ENCODE results near the gene PHKG2. TPM values are rescaled to one million over a fixed set of nuclear protein-coding genes. Genes with fewer than 3 reads are reported as not detected.

Gene PHKG2
- polyA plus RNA-seq, 4 donors, result 31.2 to 46.5 (median 35.7) TPM

DNA sequence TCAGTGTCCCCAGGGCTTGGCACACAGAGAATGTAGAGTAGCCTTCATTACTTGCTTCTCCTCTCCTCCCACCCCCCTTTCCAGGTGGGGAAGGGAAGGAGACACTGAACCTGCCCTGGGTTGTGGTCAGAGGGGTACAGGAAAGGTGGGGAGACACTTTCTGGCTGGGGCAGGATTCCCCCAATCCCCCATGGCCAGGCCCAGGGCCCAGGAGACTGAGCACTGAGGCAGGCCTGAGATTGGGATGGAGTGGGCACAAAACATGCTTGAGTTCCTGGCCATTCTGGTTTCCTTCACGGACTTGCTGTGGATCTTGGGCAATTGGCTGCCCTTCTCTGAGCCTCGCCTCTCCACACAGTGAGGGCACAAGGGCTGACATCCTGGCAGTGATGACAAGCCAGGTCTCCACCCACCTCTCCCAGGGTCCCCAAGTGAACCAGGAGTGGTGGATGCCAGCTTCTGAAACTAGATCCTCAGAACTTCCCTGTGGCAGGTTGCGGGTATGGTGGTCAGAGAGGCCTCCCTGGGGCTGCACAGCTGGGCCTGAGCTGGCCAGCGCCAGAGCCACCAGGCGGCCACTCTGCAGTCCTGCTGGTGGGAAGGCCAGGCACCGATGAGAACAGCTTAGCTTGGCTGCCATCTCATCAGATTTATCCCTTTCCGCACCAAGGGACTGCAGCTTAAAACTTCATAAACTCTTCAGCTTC lies 29.5 kb downstream of the PHKG2 start:
- Histone ChIP-seq H3K4me1 (ENCODE audit: control insufficient read depth in 3 of 3, insufficient read depth in 2 of 3, low read depth in 1 of 3, low read length in 2 of 3) (peaks cover 0 to 16% (median 5%) of the 10 kb centered on the region in 3 donors), H3K4me3 (ENCODE audit: low read depth in 1 of 3, low read length in 3 of 3) (no peak overlapping the region), H3K9me3 (ENCODE audit: control insufficient read depth in 2 of 2, insufficient read depth in 1 of 2, low read depth in 1 of 2, low read length in 1 of 2) (no peaks in the 10 kb centered on the region), H3K27me3 (ENCODE audit: control insufficient read depth in 3 of 3, insufficient read depth in 3 of 3, low read length in 3 of 3) (no peaks in the 10 kb centered on the region), H3K36me3 (ENCODE audit: control insufficient read depth in 3 of 3, insufficient read depth in 2 of 3, low read depth in 1 of 3, low read length in 3 of 3) (peaks cover 5 to 77% (median 11%) of the 10 kb centered on the region in 3 donors), H3K27ac (ENCODE audit: low read depth in 1 of 3, low read length in 2 of 3) (no peak overlapping the region)
- DNase-seq (no peak), FAIRE-seq (no peak)
- WGBS, 3 donors, result 77 to 85% (median 83%) methylated on average over 7 of the region's 7 CpGs

DNA sequence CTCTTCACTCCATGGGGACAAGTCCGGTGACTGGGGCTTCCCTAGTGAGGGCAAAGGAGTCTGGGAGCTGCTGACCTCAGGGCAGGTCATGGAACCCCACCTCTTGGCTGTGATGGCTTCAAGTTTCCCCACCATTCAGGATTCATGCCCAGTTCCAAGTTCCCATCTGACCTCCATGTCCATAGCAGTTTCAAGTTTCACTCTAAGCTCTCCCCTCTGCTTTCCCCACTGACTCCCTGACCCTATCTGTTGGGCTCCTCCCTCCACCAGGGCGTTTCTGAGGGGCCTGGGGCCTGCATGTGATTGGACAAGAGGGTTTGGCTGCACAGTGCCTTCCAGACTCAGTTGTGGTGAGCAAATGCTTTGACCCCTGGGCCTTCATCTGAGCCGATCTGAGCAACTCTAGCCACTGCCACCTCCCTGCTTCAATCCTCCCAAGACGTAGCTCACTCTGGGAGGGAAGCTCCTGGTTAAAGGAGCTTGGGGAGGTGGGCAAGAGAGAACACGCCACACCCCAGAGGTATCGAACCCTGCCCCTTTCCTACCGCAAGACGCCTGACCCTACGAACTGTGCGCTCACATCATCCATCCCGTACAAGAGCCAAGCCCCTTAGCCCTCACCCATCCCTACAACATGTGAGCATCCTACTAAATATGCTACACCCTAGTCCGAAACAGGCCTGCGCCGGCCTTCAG lies 30.5 kb downstream of the PHKG2 start:
- DNase-seq (no peak), FAIRE-seq (no peak)
- Histone ChIP-seq H3K36me3 (ENCODE audit: control insufficient read depth in 3 of 3, insufficient read depth in 2 of 3, low read depth in 1 of 3, low read length in 3 of 3) (peaks cover 5 to 77% (median 10%) of the 10 kb centered on the region in 3 donors), H3K27me3 (ENCODE audit: control insufficient read depth in 3 of 3, insufficient read depth in 3 of 3, low read length in 3 of 3) (no peaks in the 10 kb centered on the region), H3K9me3 (ENCODE audit: control insufficient read depth in 2 of 2, insufficient read depth in 1 of 2, low read depth in 1 of 2, low read length in 1 of 2) (no peaks in the 10 kb centered on the region), H3K4me3 (ENCODE audit: low read depth in 1 of 3, low read length in 3 of 3) (no peak overlapping the region), H3K27ac (ENCODE audit: low read depth in 1 of 3, low read length in 2 of 3) (no peak overlapping the region), H3K4me1 (ENCODE audit: control insufficient read depth in 3 of 3, insufficient read depth in 2 of 3, low read depth in 1 of 3, low read length in 2 of 3) (peaks cover 0 to 16% (median 5%) of the 10 kb centered on the region in 3 donors)
- WGBS, 3 donors, result 81 to 89% (median 84%) methylated on average over 14 of the region's 14 CpGs

DNA sequence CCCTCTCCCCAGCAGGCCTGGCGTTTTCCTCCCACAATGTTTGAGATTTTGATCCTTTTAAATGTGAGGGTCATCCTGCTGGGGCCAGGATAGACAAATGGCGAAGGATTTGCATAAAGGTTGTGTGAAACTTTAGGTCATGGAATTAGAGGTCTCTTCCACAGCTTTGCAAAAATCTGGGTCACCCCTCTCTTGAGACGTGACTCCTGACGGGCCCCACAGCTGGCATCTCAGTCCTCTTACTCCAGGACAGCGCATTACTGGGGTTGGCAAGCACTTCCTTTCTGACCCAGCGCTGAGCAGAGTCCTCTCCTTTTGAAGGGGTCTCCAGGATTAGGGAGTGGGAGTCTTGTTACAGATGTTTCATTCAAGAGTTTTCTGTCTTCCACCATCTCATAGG lies 31.4 kb downstream of the PHKG2 start:
- Histone ChIP-seq H3K27ac (ENCODE audit: low read depth in 1 of 3, low read length in 2 of 3) (no peak overlapping the region), H3K27me3 (ENCODE audit: control insufficient read depth in 3 of 3, insufficient read depth in 3 of 3, low read length in 3 of 3) (no peaks in the 10 kb centered on the region), H3K9me3 (ENCODE audit: control insufficient read depth in 2 of 2, insufficient read depth in 1 of 2, low read depth in 1 of 2, low read length in 1 of 2) (no peaks in the 10 kb centered on the region), H3K4me3 (ENCODE audit: low read depth in 1 of 3, low read length in 3 of 3) (no peak overlapping the region), H3K36me3 (ENCODE audit: control insufficient read depth in 3 of 3, insufficient read depth in 2 of 3, low read depth in 1 of 3, low read length in 3 of 3) (peaks cover 5 to 77% (median 8%) of the 10 kb centered on the region in 3 donors), H3K4me1 (ENCODE audit: control insufficient read depth in 3 of 3, insufficient read depth in 2 of 3, low read depth in 1 of 3, low read length in 2 of 3) (peaks cover 0 to 16% (median 5%) of the 10 kb centered on the region in 3 donors)
- 87 to 92% (median 91%) methylated on average over 6 of the region's 6 CpGs for WGBS, 3 donors
- DNase-seq (no peak), FAIRE-seq (no peak)

DNA sequence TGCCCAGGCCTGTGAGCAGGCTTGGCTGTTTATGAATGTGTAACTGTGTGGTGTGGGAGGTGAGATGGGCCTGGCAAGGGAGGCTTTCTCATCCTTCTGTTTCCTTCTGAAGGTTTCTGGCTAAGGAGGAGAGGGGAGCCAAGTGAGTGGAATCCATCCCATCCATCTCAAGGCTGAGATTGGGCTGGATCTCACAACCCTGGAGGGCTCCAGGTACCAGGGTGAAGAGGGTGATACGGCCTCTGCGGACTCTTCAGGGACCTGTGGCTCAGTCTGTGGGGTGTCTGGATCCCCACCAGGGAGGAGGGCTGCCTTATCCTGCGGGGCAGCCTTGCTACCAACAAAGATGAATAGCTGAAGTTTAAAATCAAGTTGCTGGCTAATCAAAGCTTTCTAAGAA lies 31.8 kb downstream of the PHKG2 start:
- H3K36me3 ChIP-seq (ENCODE audit: control insufficient read depth in 3 of 3, insufficient read depth in 2 of 3, low read depth in 1 of 3, low read length in 3 of 3), result peaks cover 5 to 75% (median 8%) of the 10 kb centered on the region in 3 donors
- FAIRE-seq (no peak), DNase-seq (no peak)
- no peaks in the 10 kb centered on the region for H3K9me3 ChIP-seq (ENCODE audit: control insufficient read depth in 2 of 2, insufficient read depth in 1 of 2, low read depth in 1 of 2, low read length in 1 of 2)
- H3K27ac ChIP-seq (ENCODE audit: low read depth in 1 of 3, low read length in 2 of 3), result no peak overlapping the region
- H3K4me3 ChIP-seq (ENCODE audit: low read depth in 1 of 3, low read length in 3 of 3), result no peak overlapping the region
- H3K4me1 ChIP-seq (ENCODE audit: control insufficient read depth in 3 of 3, insufficient read depth in 2 of 3, low read depth in 1 of 3, low read length in 2 of 3), result peaks cover 0 to 13% (median 3%) of the 10 kb centered on the region in 3 donors
- WGBS, 3 donors, result 87 to 94% (median 92%) methylated on average over 3 of the region's 3 CpGs
- H3K27me3 ChIP-seq (ENCODE audit: control insufficient read depth in 3 of 3, insufficient read depth in 3 of 3, low read length in 3 of 3), result no peaks in the 10 kb centered on the region

DNA sequence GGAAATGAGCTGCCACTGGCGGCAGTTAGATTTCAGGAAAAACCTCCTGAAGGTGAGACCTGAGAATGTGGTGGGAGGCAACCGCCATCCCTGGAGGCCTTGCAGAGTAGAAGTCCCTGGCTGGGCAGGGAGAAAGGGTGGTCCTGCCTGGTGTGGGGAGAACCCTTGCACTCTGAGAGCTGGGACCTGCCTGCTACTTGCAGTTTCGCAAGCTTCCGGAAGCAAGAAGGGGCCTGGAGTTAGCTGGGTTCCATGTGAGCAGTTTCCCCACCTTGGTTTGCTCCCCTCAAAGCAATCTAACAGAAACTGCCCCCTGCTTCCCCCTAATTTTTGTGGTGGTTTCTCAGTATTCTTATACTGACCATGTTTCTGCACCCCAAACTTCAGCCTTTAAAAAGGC lies 32.3 kb downstream of the PHKG2 start:
- H3K9me3 ChIP-seq (ENCODE audit: control insufficient read depth in 2 of 2, insufficient read depth in 1 of 2, low read depth in 1 of 2, low read length in 1 of 2), result no peaks in the 10 kb centered on the region
- no peak overlapping the region for H3K4me3 ChIP-seq (ENCODE audit: low read depth in 1 of 3, low read length in 3 of 3)
- H3K27ac ChIP-seq (ENCODE audit: low read depth in 1 of 3, low read length in 2 of 3), result no peak overlapping the region
- peaks cover 5 to 78% (median 8%) of the 10 kb centered on the region in 3 donors for H3K36me3 ChIP-seq (ENCODE audit: control insufficient read depth in 3 of 3, insufficient read depth in 2 of 3, low read depth in 1 of 3, low read length in 3 of 3)
- H3K27me3 ChIP-seq (ENCODE audit: control insufficient read depth in 3 of 3, insufficient read depth in 3 of 3, low read length in 3 of 3), result no peaks in the 10 kb centered on the region
- DNase-seq, result no peak
- FAIRE-seq, result no peak
- WGBS, 3 donors, result 80 to 88% (median 85%) methylated on average over 4 of the region's 4 CpGs
- H3K4me1 ChIP-seq (ENCODE audit: control insufficient read depth in 3 of 3, insufficient read depth in 2 of 3, low read depth in 1 of 3, low read length in 2 of 3), result peaks cover 0 to 15% (median 3%) of the 10 kb centered on the region in 3 donors

DNA sequence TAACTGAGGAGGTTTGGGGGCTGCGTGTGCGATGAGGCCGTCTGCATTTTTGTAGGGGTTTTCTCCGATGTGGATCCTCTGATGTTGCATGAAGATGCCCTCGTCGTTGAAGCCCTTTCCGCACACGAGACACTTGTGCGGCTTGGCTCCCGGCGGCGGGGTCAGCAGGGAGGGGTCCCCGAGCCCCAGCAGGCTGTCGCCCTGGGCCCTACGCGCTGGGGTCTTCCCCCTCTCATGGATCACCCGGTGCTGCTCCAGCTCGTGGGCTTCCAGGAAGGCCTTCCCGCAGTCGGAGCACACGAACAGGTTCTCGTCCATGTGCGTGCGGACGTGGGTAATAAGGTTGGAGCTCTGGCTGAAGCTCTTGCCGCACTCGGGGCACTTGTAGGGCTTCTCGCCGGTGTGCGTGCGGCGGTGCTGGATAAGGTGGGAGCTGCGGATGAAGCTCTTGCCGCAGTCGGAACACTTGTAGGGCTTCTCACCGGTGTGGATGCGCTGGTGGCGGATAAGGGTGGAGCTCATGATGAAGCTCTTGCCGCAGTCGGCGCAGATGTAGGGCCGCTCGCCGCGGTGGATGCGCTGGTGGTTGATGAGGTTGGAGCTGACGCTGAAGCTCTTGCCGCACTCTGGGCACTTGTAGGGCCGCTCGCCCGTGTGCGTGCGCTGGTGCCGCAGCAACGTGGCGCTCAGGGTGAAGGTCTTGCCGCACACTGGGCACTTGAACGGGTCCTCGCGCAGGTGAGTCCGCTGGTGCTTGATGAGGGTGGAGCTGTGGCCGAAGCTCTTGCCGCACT lies 34.5 kb downstream of the PHKG2 start:
- Histone ChIP-seq H3K27ac (ENCODE audit: low read depth in 1 of 3, low read length in 2 of 3) (no peak overlapping the region), H3K4me3 (ENCODE audit: low read depth in 1 of 3, low read length in 3 of 3) (no peak overlapping the region), H3K4me1 (ENCODE audit: control insufficient read depth in 3 of 3, insufficient read depth in 2 of 3, low read depth in 1 of 3, low read length in 2 of 3) (peaks cover 0 to 16% (median 2%) of the 10 kb centered on the region in 3 donors), H3K36me3 (ENCODE audit: control insufficient read depth in 3 of 3, insufficient read depth in 2 of 3, low read depth in 1 of 3, low read length in 3 of 3) (peaks cover 5 to 77% (median 8%) of the 10 kb centered on the region in 3 donors), H3K9me3 (ENCODE audit: control insufficient read depth in 2 of 2, insufficient read depth in 1 of 2, low read depth in 1 of 2, low read length in 1 of 2) (no peaks in the 10 kb centered on the region), H3K27me3 (ENCODE audit: control insufficient read depth in 3 of 3, insufficient read depth in 3 of 3, low read length in 3 of 3) (no peaks in the 10 kb centered on the region)
- 96 to 97% (median 96%) methylated on average over 61 to 63 of the region's 63 CpGs for WGBS, 3 donors
- FAIRE-seq, result no peak
- peak in 1 of 2 donors; percentile 1 for DNase-seq

DNA sequence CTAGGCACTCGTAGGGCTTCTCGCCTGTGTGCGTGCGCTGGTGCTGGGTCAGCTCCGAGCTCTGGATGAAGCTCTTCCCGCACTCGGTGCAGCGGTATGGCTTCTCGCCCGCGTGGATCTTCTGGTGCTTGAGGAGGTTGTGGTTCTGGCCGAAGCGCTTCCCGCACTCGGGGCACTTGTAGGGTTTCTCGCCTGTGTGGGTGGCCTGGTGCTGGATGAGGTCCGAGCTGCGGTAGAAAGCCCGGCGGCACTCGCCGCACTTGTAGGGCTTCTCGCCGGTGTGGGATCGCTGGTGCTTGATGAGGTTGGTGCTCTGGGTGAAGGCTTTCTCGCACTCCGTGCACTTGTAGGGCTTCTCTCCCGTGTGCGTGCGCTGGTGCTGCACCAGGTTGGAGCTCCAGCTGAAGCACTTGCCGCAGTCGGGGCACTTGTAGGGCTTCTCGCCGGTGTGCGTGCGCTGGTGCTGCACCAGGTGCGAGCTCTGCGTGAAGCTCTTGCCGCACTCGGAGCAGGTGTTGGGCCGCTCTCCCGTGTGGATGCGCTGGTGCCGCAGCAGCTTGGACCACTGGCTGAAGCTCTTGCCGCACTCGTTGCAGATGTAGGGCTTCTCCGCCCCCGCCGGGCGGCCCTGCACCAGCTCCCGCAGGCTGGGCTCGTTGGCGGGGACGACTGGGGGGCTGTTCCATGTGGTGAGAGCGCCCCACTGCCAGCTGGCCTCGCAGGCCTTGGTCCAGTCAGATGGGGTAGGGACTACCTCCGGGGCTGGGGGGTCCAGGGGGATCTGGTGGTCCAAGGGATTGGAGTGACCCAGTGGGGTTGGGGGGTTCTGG lies 35.3 kb downstream of the PHKG2 start:
- FAIRE-seq, result no peak
- Histone ChIP-seq H3K4me1 (ENCODE audit: control insufficient read depth in 3 of 3, insufficient read depth in 2 of 3, low read depth in 1 of 3, low read length in 2 of 3) (peaks cover 0 to 24% (median 4%) of the 10 kb centered on the region in 3 donors), H3K9me3 (ENCODE audit: control insufficient read depth in 2 of 2, insufficient read depth in 1 of 2, low read depth in 1 of 2, low read length in 1 of 2) (no peaks in the 10 kb centered on the region), H3K27ac (ENCODE audit: low read depth in 1 of 3, low read length in 2 of 3) (no peak overlapping the region), H3K4me3 (ENCODE audit: low read depth in 1 of 3, low read length in 3 of 3) (no peak overlapping the region), H3K36me3 (ENCODE audit: control insufficient read depth in 3 of 3, insufficient read depth in 2 of 3, low read depth in 1 of 3, low read length in 3 of 3) (peaks cover 5 to 70% (median 8%) of the 10 kb centered on the region in 3 donors), H3K27me3 (ENCODE audit: control insufficient read depth in 3 of 3, insufficient read depth in 3 of 3, low read length in 3 of 3) (no peaks in the 10 kb centered on the region)
- 95 to 96% (median 95%) methylated on average over 56 to 57 of the region's 57 CpGs for WGBS, 3 donors
- DNase-seq, result no peak
